K562 (cell line): ENCODE results near the gene CDYL2. TPM values are rescaled to one million over a fixed set of nuclear protein-coding genes. Genes with fewer than 3 reads are reported as not detected.

Experiments used
- ATAC-seq: fragments of 200-7000 bp; cut with Tn5 transposase; 3 replicates; pipeline ENCODE4 v1.9.1; 2020; ENCODE audit warnings: moderate library complexity
- BruUV-seq: library from RNA; stranded (reverse); fragments of 400-500 nt; replicated peaks from 2 replicates; lab custom pipeline; 2021; lab: Mats Ljungman, UMichigan
- CTCF ChIA-PET: fragments of 300-600 bp; formaldehyde crosslinking; extraction: SDS; loops from one replicate; lab custom pipeline; 2021; ENCODE audit warnings: low intra/inter-chr PET ratio; lab: Yijun Ruan, JAX
- POLR2A ChIA-PET: fragments of 300-600, 350-650 bp; sonication (Branson Sonifier 250); formaldehyde crosslinking; extraction: SDS; loops from one replicate; lab custom pipeline; 2021; ENCODE audit warnings: antibody characterized with exemption, inconsistent platforms; lab: Yijun Ruan, JAX
- DNase-seq, 4 experiments: peaks; one replicate each; pipeline versions ENCODE4 v3.0.0 to v3.0.0-alpha.2; 2011 to 2018; ENCODE audit warnings: low spot score in 3 of 4, mixed read lengths in 3 of 4; ENCODE audit errors: extremely low read depth in 1 of 4
- FAIRE-seq: peaks from 2 replicates; lab custom pipeline; 2011; peaks lifted over from hg19 to GRCh38; lab: Jason Lieb, UNC
- H2AFZ ChIP-seq: 2 replicates; pipeline ENCODE4 v1.6.0; 2011; ENCODE audit warnings: low read depth, low read length, control low read depth, inconsistent platforms
- H3K27ac ChIP-seq: fragments of 200-600 bp; 3 replicates; pipeline ENCODE4 v1.8.0; 2011; ENCODE audit warnings: low read depth, mild to moderate bottlenecking, control low read depth, inconsistent platforms, low read length, moderate library complexity, mixed read lengths; ENCODE audit errors: extremely low read depth
- H3K27me3 ChIP-seq, 2 experiments: fragments of 300-600 bp in 1 of 2; 2 replicates in 1 of 2; 3 replicates in 1 of 2; pipeline versions ENCODE4 v1.6.0 to v1.8.0; 2011; ENCODE audit warnings: inconsistent platforms in 2 of 2, low read length in 2 of 2, mild to moderate bottlenecking in 1 of 2, mixed read lengths in 1 of 2, moderate library complexity in 1 of 2; ENCODE audit not compliant: control insufficient read depth in 2 of 2, insufficient read depth in 2 of 2
- H3K36me3 ChIP-seq: fragments of 300-600 bp; 3 replicates; pipeline ENCODE4 v1.8.0; 2011; ENCODE audit warnings: mild to moderate bottlenecking, low read length, inconsistent platforms; ENCODE audit not compliant: control insufficient read depth, insufficient read depth
- H3K4me1 ChIP-seq, 2 experiments: fragments of 200-600 bp in 1 of 2; replicated peaks in 1 of 2; 2 replicates in 1 of 2; 3 replicates in 1 of 2; pipeline versions ENCODE4 v1.5.1 to v1.8.0; 2011; ENCODE audit warnings: inconsistent platforms in 2 of 2, low read length in 2 of 2, mild to moderate bottlenecking in 1 of 2, mixed read lengths in 1 of 2, moderate library complexity in 1 of 2; ENCODE audit not compliant: control insufficient read depth in 2 of 2, insufficient read depth in 2 of 2
- H3K4me2 ChIP-seq: 2 replicates; pipeline ENCODE4 v1.6.1; 2011; ENCODE audit warnings: low read length, control low read depth, inconsistent platforms, mixed read lengths; ENCODE audit not compliant: insufficient read depth
- H3K4me3 ChIP-seq: fragments of 200-600 bp; sonication (generic), shearing (Covaris generic); 2 replicates; pipeline ENCODE4 v1.5.1; 2016; ENCODE audit warnings: control low read depth, inconsistent platforms
- H3K79me2 ChIP-seq: fragments of 200-600 bp; 3 replicates; pipeline ENCODE4 v1.8.0; 2011; ENCODE audit warnings: low read length, inconsistent platforms; ENCODE audit not compliant: control insufficient read depth, insufficient read depth
- H3K9ac ChIP-seq, 2 experiments: 2 replicates each; pipeline versions ENCODE4 v1.6.0 to v1.6.1; 2011; ENCODE audit warnings: low read depth in 2 of 2, low read length in 2 of 2, control low read depth in 1 of 2, inconsistent platforms in 1 of 2, mild to moderate bottlenecking in 1 of 2, mixed read lengths in 1 of 2; ENCODE audit not compliant: insufficient read depth in 1 of 2
- H3K9me1 ChIP-seq: one replicate; pipeline ENCODE4 v1.6.0; 2011; ENCODE audit warnings: inconsistent platforms, mild to moderate bottlenecking, low read length, moderate library complexity; ENCODE audit not compliant: control insufficient read depth, insufficient read depth
- H3K9me3 ChIP-seq: replicated peaks from 2 replicates; pipeline ENCODE4 v1.5.1; 2011; ENCODE audit warnings: low read depth, low read length, inconsistent platforms; ENCODE audit not compliant: control insufficient read depth, insufficient read depth
- H4K20me1 ChIP-seq: replicated peaks from 2 replicates; pipeline ENCODE4 v1.6.1; 2011; ENCODE audit warnings: low read length, inconsistent platforms, mixed read lengths; ENCODE audit not compliant: control insufficient read depth, insufficient read depth
- GATAD2B ChIP-seq: fragments of 450-650 bp; IDR thresholded peaks from 2 replicates; pipeline ENCODE4 v1.6.1; 2017; ENCODE audit warnings: mild to moderate bottlenecking, borderline replicate concordance
- MEF2D ChIP-seq: conservative IDR thresholded peaks from 2 replicates; pipeline ENCODE4 v1.6.1; 2016; ENCODE audit warnings: low read depth, missing genetic modification characterization, missing compliant biosample characterization
- ZNF316 ChIP-seq: fragments of 450-650 bp; IDR thresholded peaks from 2 replicates; pipeline ENCODE4 v1.6.1; 2016
- WGBS: fragments of 100-300 bp; shearing (Covaris generic); methylation state at CpG from one replicate; pipeline ENCODE4 v1.1.6; 2016; ENCODE audit warnings: low coverage, mixed read lengths; ENCODE audit not compliant: insufficient coverage; ENCODE audit errors: missing lambda C conversion rate; 5-methylcytosine and 5-hydroxymethylcytosine counted together
- in situ Hi-C: fragments of 300-500 bp; cut with MboI; formaldehyde crosslinking; loops from 4 replicates; pipeline ENCODE4 v1.15.0; 2018; ENCODE audit warnings: inconsistent platforms, mixed read lengths
- intact Hi-C: fragments of 100-400 bp; cut with micrococcal nuclease; formaldehyde crosslinking; loops from 2 replicates; pipeline ENCODE4 v1.14.2; 2022
- polyA plus RNA-seq, 8 experiments: library from polyadenylated mRNA; depleted of rRNA in 4 of 8; stranded (reverse) in 5 of 8; unstranded in 3 of 8; fragments of >200 nt; fragmentation: Nextera tagmentation in 2 of 8; fragmentation: Illumina TruSeq in 1 of 8; extraction: Ambion mirVana in 2 of 8; extraction: Trizol in 1 of 8; gene quantifications; 2 replicates each; pipeline versions ENCODE4 v1.2.1 to v1.2.3, GENCODE V29; 2011 to 2014; ENCODE audit warnings: inconsistent platforms in 1 of 8, missing spikeins in 1 of 8
- total RNA-seq, 7 experiments: library from RNA; depleted of rRNA in 6 of 7; stranded (reverse); fragments of >200 nt in 6 of 7; fragmentation: Illumina TruSeq in 2 of 7; extraction: Trizol in 2 of 7; gene quantifications; 2 replicates each; pipeline versions ENCODE4 v1.2.1 to v1.2.3, GENCODE V29; 2011 to 2021; ENCODE audit warnings: low replicate concordance in 1 of 7
- TF ChIP-seq, protein P1 (sequence below): sonication (generic); formaldehyde crosslinking; IDR thresholded peaks from 2 replicates; pipeline ENCODE4 v1.4.0; 2020; ENCODE audit warnings: mild to moderate bottlenecking, missing genetic modification reagents
- TF ChIP-seq, protein P2 (sequence below), 2 experiments: fragments of 450-650 bp; conservative IDR thresholded peaks; 2 replicates each; pipeline ENCODE4 v1.6.1; 2017; ENCODE audit warnings: mild to moderate bottlenecking in 2 of 2, moderate library complexity in 2 of 2

CDYL2 gene
- total and polyA plus RNA-seq, 9 of the 15 experiments (the other 6 are each of a cell fraction or from before 2014, with no cell fraction given) = under 0.01 to 0.04 (median 0.01) TPM; not detected in 6

DNA sequence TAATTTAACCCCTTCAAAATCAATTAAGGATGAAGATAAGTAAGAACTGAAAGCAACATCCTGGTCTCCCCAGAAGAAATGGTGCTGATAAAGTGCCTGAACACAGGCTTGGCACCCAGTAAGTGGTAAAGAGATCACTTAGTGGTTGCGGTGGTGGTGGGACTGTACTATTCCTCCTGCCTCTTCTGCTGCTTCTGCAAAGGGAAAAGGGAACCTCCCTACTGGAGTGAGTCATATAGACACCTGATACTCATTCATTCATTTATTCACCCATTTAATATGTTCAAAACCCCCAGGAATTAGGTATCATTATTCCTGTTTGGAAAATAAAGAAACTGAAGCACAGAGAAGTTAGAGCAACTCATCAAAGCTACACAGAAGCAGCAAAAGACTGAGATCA, 60.6 kb downstream of the CDYL2 start:
- no TSS peak for BruUV-seq
- FAIRE-seq (no peak), ATAC-seq (no peak), DNase-seq (no peak)
- ChIA-PET POLR2A (no interaction called here), CTCF (no interaction called here)
- H3K4me3 ChIP-seq = no peak overlapping the region
- no peaks in the 10 kb centered on the region for H3K4me1 ChIP-seq
- intact Hi-C loops = no loop called here
- H3K36me3 ChIP-seq = no peaks in the 10 kb centered on the region
- no peaks in the 10 kb centered on the region for H4K20me1 ChIP-seq
- no peaks in the 10 kb centered on the region for H3K27me3 ChIP-seq
- in situ Hi-C loops = no loop called here
- no peak overlapping the region for H3K4me2 ChIP-seq
- H3K27ac ChIP-seq = no peak overlapping the region
- H3K79me2 ChIP-seq = no peaks in the 10 kb centered on the region
- H2AFZ ChIP-seq = no peak overlapping the region
- no peaks in the 10 kb centered on the region for H3K9me1 ChIP-seq
- no peak for TF ChIP-seq ZNF316
- TF ChIP-seq, protein P1, sequence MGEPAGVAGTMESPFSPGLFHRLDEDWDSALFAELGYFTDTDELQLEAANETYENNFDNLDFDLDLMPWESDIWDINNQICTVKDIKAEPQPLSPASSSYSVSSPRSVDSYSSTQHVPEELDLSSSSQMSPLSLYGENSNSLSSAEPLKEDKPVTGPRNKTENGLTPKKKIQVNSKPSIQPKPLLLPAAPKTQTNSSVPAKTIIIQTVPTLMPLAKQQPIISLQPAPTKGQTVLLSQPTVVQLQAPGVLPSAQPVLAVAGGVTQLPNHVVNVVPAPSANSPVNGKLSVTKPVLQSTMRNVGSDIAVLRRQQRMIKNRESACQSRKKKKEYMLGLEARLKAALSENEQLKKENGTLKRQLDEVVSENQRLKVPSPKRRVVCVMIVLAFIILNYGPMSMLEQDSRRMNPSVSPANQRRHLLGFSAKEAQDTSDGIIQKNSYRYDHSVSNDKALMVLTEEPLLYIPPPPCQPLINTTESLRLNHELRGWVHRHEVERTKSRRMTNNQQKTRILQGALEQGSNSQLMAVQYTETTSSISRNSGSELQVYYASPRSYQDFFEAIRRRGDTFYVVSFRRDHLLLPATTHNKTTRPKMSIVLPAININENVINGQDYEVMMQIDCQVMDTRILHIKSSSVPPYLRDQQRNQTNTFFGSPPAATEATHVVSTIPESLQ (CRISPR knock-in tag) = no peak
- TF ChIP-seq, protein P2, sequence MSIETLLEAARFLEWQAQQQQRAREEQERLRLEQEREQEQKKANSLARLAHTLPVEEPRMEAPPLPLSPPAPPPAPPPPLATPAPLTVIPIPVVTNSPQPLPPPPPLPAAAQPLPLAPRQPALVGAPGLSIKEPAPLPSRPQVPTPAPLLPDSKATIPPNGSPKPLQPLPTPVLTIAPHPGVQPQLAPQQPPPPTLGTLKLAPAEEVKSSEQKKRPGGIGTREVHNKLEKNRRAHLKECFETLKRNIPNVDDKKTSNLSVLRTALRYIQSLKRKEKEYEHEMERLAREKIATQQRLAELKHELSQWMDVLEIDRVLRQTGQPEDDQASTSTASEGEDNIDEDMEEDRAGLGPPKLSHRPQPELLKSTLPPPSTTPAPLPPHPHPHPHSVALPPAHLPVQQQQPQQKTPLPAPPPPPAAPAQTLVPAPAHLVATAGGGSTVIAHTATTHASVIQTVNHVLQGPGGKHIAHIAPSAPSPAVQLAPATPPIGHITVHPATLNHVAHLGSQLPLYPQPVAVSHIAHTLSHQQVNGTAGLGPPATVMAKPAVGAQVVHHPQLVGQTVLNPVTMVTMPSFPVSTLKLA (conservative IDR thresholded peaks at IDR 0.05) = no peak
- TF ChIP-seq GATAD2B = no peak
- no peak for TF ChIP-seq MEF2D (tag)
- H3K9ac ChIP-seq = no peak overlapping the region
- 0% methylated on average over 1 of the region's 1 CpG for WGBS
- H3K9me3 ChIP-seq = no peaks in the 10 kb centered on the region
